Measurements from ENCODE around the gene HEATR1.

GRCh38 chr1:236524895-236525184, 79.5 kb downstream of the HEATR1 start:
- TF ChIP-seq CTCF (IDR thresholded peaks at IDR 0.05) (no peak), SIN3A (IDR thresholded peaks at IDR 0.05; ENCODE audit: borderline replicate concordance, low read depth, low read length) (no peak), USF2 (IDR thresholded peaks at IDR 0.05; ENCODE audit: borderline replicate concordance, low read depth, low read length) (no peak), TCF12 (IDR thresholded peaks at IDR 0.05) (no peak), JUND (IDR thresholded peaks at IDR 0.05) (no peak), YY1 (IDR thresholded peaks at IDR 0.05; ENCODE audit: low read depth) (no peak), ELF1 (IDR thresholded peaks at IDR 0.05) (no peak), SMC3 (IDR thresholded peaks at IDR 0.05; ENCODE audit: low read depth, low read length) (no peak), RAD21 (IDR thresholded peaks at IDR 0.05; ENCODE audit: low read length) (no peak), TAF1 (IDR thresholded peaks at IDR 0.05; ENCODE audit: borderline replicate concordance, low read depth, low read length) (no peak)
